Skeletal muscle tissue (tissue), 4 donors: ENCODE results near the gene PTGES3. TPM values are rescaled to one million over a fixed set of nuclear protein-coding genes. Genes with fewer than 3 reads are reported as not detected.
A peak's percentile ranks its signal among the peaks of the same experiment; 100 is the strongest.
"Not testable (repeated sequence)": the region's sequence is repeated elsewhere in the genome, so short reads cannot be mapped to it uniquely, and the experiment has no call there.

ENCODE experiments used
- H3K27ac ChIP-seq: one replicate; pipeline ENCODE4 v1.7.0; 2013; ENCODE audit warnings: mild to moderate bottlenecking, low read depth, low read length, inconsistent platforms
- H3K27me3 ChIP-seq, 3 donors: one replicate each; pipeline ENCODE4 v1.7.0; 2013; ENCODE audit warnings: low read length in 3 of 3; ENCODE audit not compliant: control insufficient read depth in 3 of 3, insufficient read depth in 3 of 3
- H3K36me3 ChIP-seq, 3 donors: one replicate each; pipeline ENCODE4 v1.7.0; 2013; ENCODE audit warnings: low read length in 3 of 3; ENCODE audit not compliant: control insufficient read depth in 3 of 3, insufficient read depth in 3 of 3
- H3K4me1 ChIP-seq, 3 donors: one replicate each; pipeline ENCODE4 v1.7.0; 2013; ENCODE audit warnings: low read length in 3 of 3, mild to moderate bottlenecking in 3 of 3; ENCODE audit not compliant: control insufficient read depth in 3 of 3, insufficient read depth in 3 of 3
- H3K4me3 ChIP-seq, 3 donors: one replicate each; pipeline ENCODE4 v1.7.0; 2013; ENCODE audit warnings: low read length in 3 of 3
- H3K9ac ChIP-seq, 3 donors: one replicate each; pipeline ENCODE4 v1.7.0; 2013; ENCODE audit warnings: low read length in 3 of 3, mild to moderate bottlenecking in 3 of 3, moderate library complexity in 2 of 3, low read depth in 1 of 3
- H3K9me3 ChIP-seq, 3 donors: one replicate each; pipeline ENCODE4 v1.7.0; 2013; ENCODE audit warnings: low read length in 3 of 3; ENCODE audit not compliant: control insufficient read depth in 3 of 3
- total RNA-seq: library from RNA; depleted of rRNA; stranded (reverse); fragments of >200 nt; gene quantifications from one replicate; pipeline ENCODE4 v1.2.3, GENCODE V29; 2014
- donor health status: Osteomylitis.

Gene PTGES3
- 85.1 TPM for total RNA-seq

- Histone ChIP-seq H3K9me3 (no peaks in the 10 kb centered on the region), H3K4me1 (peaks cover 9 to 27% (median 26%) of the 10 kb centered on the region in 3 donors)
These were observed at the start of gene PTGES3 for GRCh38 chr12:56688129-56688845. Gene PTGES3 (minus strand): TSS chr12:56688284. CDS start chr12:56687999, 285 bp downstream.

GRCh38 chr12:56728139-56728861, 40.2 kb upstream of the PTGES3 start:
- Histone ChIP-seq H3K27me3 (no peaks in the 10 kb centered on the region), H3K4me3 (no peak overlapping the region), H3K4me1 (peaks cover under 1 to 13% (median 4%) of the 10 kb centered on the region in 3 donors), H3K36me3 (peaks cover 0 to 5% (median 3%) of the 10 kb centered on the region in 3 donors), H3K9me3 (no peaks in the 10 kb centered on the region), H3K9ac (no peak overlapping the region), H3K27ac (no peak overlapping the region)

More at GRCh38 chr12:56688129-56688845, at the start of gene PTGES3:
- H3K4me3 ChIP-seq: peak within 1 kb of the TSS; percentile 84 to 98 (median 97)
- H3K27ac ChIP-seq: peak within 1 kb of the TSS; percentile 99
- H3K27me3 ChIP-seq: no peaks in the 10 kb centered on the region
- peaks cover 0 to 4% (median 0%) of the 10 kb centered on the region in 3 donors for H3K36me3 ChIP-seq
- H3K9ac ChIP-seq: peak within 1 kb of the TSS; percentile 98 to 100 (median 99)

GRCh38 chr12:56726196-56726675, 38.2 kb upstream of the PTGES3 start:
- Histone ChIP-seq H3K4me3 (peak overlapping the region in 1 of 3 donors; percentile 93), H3K4me1 (peaks cover 21 to 33% (median 24%) of the 10 kb centered on the region in 3 donors), H3K9ac (peak overlapping the region in 1 of 3 donors; percentile 79), H3K27ac (peak overlapping the region; percentile 98)
- H3K36me3 ChIP-seq, H3K9me3 ChIP-seq, H3K27me3 ChIP-seq: not testable (repeated sequence)

- Histone ChIP-seq H3K9ac (peak overlapping the region; percentile 79 to 100 (median 81)), H3K4me3 (peak overlapping the region; percentile 93 to 100 (median 100)), H3K36me3 (peaks cover 4 to 12% (median 8%) of the 10 kb centered on the region in 3 donors), H3K27me3 (no peaks in the 10 kb centered on the region), H3K9me3 (no peaks in the 10 kb centered on the region), H3K4me1 (peaks cover 26 to 38% (median 29%) of the 10 kb centered on the region in 3 donors), H3K27ac (peak overlapping the region; percentile 98)
These were observed 37.6 kb upstream of the PTGES3 start for GRCh38 chr12:56725723-56726102.

GRCh38 chr12:56724972-56725722, 37.1 kb upstream of the PTGES3 start, which contains the start of gene NACA:
Gene NACA (minus strand): TSS chr12:56725299. CDS start chr12:56724521, 778 bp downstream.
- Histone ChIP-seq H3K36me3 (peaks cover 7 to 16% (median 13%) of the 10 kb centered on the region in 3 donors), H3K9me3 (no peaks in the 10 kb centered on the region), H3K9ac (peak within 1 kb of the TSS; percentile 98 to 100 (median 100)), H3K4me1 (peaks cover 32 to 44% (median 35%) of the 10 kb centered on the region in 3 donors), H3K27me3 (no peaks in the 10 kb centered on the region), H3K4me3 (peak within 1 kb of the TSS; percentile 93 to 100 (median 100)), H3K27ac (peak within 1 kb of the TSS; percentile 98)

GRCh38 chr12:56724701-56724971, 36.6 kb upstream of the PTGES3 start:
- Histone ChIP-seq H3K4me3 (peak overlapping the region; percentile 93 to 100 (median 100)), H3K4me1 (peaks cover 37 to 49% (median 40%) of the 10 kb centered on the region in 3 donors)

GRCh38 chr12:56723889-56724700, 36.0 kb upstream of the PTGES3 start:
- no peaks in the 10 kb centered on the region for H3K9me3 ChIP-seq
- H3K4me1 ChIP-seq: peaks cover 42 to 55% (median 45%) of the 10 kb centered on the region in 3 donors
- H3K27ac ChIP-seq: peak overlapping the region; percentile 98
- peak overlapping the region; percentile 98 to 100 (median 100) for H3K9ac ChIP-seq
- no peaks in the 10 kb centered on the region for H3K27me3 ChIP-seq
- peaks cover 11 to 20% (median 16%) of the 10 kb centered on the region in 3 donors for H3K36me3 ChIP-seq
- H3K4me3 ChIP-seq: peak overlapping the region; percentile 93 to 100 (median 100)

More at GRCh38 chr12:56724701-56724971, 36.6 kb upstream of the PTGES3 start:
- no peaks in the 10 kb centered on the region for H3K9me3 ChIP-seq
- no peaks in the 10 kb centered on the region for H3K27me3 ChIP-seq
- peaks cover 7 to 20% (median 16%) of the 10 kb centered on the region in 3 donors for H3K36me3 ChIP-seq
- peak overlapping the region; percentile 98 to 100 (median 100) for H3K9ac ChIP-seq
- H3K27ac ChIP-seq: peak overlapping the region; percentile 98

GRCh38 chr12:56723352-56723751, 35.3 kb upstream of the PTGES3 start:
- no peaks in the 10 kb centered on the region for H3K9me3 ChIP-seq
- peak overlapping the region; percentile 98 for H3K27ac ChIP-seq
- H3K27me3 ChIP-seq: no peaks in the 10 kb centered on the region
- H3K4me1 ChIP-seq: peaks cover 48 to 60% (median 51%) of the 10 kb centered on the region in 3 donors
- H3K36me3 ChIP-seq: peaks cover 16 to 24% (median 21%) of the 10 kb centered on the region in 3 donors
- peak overlapping the region; percentile 93 to 100 (median 100) for H3K4me3 ChIP-seq
- H3K9ac ChIP-seq: peak overlapping the region; percentile 98 to 100 (median 100)

- Histone ChIP-seq H3K9me3 (no peaks in the 10 kb centered on the region), H3K36me3 (peaks cover 16 to 24% (median 21%) of the 10 kb centered on the region in 3 donors), H3K4me1 (peaks cover 50 to 60% (median 51%) of the 10 kb centered on the region in 3 donors), H3K9ac (peak overlapping the region; percentile 29 to 100 (median 100)), H3K27ac (peak overlapping the region; percentile 98), H3K27me3 (no peaks in the 10 kb centered on the region), H3K4me3 (peak overlapping the region; percentile 47 to 100 (median 100))
These were observed 34.7 kb upstream of the PTGES3 start for GRCh38 chr12:56722832-56723231.
